ENCODE data around the gene ADGRD1.

- no peak for TF ChIP-seq CTCF (IDR thresholded peaks at IDR 0.05)
- TF ChIP-seq POLR2A (IDR thresholded peaks at IDR 0.05): no peak
- no peak for TF ChIP-seq POLR2AphosphoS5 (IDR thresholded peaks at IDR 0.05)
- no peak for TF ChIP-seq EP300 (IDR thresholded peaks at IDR 0.05; ENCODE audit: low read depth)
Observed at GRCh38 chr12:131126662-131127173, 173.0 kb downstream of the ADGRD1 start.
